GM19023 (cell line): Measurements from ENCODE around the gene AHCTF1.

ENCODE experiments used
- ATAC-seq: cut with Tn5 transposase; IDR thresholded peaks from one replicate; pipeline ENCODE4 v1.9.1; 2021; ENCODE audit warnings: mild to moderate bottlenecking, moderate library complexity; ENCODE audit not compliant: unreplicated experiment

AHCTF1 gene, protein sequence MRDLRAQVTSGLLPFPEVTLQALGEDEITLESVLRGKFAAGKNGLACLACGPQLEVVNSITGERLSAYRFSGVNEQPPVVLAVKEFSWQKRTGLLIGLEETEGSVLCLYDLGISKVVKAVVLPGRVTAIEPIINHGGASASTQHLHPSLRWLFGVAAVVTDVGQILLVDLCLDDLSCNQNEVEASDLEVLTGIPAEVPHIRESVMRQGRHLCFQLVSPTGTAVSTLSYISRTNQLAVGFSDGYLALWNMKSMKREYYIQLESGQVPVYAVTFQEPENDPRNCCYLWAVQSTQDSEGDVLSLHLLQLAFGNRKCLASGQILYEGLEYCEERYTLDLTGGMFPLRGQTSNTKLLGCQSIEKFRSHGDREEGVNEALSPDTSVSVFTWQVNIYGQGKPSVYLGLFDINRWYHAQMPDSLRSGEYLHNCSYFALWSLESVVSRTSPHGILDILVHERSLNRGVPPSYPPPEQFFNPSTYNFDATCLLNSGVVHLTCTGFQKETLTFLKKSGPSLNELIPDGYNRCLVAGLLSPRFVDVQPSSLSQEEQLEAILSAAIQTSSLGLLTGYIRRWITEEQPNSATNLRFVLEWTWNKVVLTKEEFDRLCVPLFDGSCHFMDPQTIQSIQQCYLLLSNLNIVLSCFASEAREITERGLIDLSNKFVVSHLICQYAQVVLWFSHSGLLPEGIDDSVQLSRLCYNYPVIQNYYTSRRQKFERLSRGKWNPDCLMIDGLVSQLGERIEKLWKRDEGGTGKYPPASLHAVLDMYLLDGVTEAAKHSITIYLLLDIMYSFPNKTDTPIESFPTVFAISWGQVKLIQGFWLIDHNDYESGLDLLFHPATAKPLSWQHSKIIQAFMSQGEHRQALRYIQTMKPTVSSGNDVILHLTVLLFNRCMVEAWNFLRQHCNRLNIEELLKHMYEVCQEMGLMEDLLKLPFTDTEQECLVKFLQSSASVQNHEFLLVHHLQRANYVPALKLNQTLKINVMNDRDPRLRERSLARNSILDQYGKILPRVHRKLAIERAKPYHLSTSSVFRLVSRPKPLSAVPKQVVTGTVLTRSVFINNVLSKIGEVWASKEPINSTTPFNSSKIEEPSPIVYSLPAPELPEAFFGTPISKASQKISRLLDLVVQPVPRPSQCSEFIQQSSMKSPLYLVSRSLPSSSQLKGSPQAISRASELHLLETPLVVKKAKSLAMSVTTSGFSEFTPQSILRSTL (N-terminal part only)

DNA sequence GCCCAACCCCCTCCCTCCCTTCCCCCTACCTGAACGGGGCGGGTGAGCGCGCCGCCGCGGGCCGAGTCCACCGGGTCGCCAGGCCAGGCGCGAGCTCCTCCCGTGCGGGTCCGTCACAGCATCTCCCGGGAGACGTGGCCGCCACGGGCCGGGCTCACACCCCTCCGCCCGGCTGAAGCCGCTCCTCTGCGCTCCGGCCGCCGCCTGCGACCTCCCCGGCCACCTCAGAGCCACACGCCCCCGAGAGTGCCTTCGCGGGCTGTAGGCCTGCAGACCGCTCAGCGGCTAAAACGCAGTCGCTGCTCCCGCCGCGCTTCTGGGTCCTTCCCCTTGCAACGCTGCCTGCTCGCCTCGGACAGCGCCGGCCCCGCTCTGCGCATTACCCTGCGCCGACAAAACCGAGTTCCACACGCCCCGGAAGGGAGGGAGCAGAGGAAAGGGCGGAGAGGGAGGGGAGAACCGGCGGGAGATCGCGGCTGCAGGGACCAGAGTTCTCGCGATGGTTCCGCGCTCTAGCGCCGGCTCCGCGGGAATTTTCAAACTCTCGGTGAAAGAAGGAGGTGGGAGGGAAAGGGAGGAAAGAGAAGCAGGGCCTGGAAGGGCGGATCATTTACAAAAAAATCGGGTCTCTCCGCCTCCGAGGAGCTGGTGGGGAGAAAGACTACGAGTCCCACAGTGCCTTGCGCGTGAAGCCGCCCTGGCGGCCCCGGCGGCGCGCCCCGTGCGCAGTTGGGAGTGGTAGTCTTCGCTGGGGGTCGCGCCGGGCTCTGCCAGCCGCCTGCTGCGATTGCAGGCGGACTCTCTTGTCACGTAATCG, at the start of gene AHCTF1:
Gene AHCTF1 (minus strand): TSS at position 400 of the 817 bp plus-strand sequence. CDS start 13,578 bp downstream, outside the sequence.
- ATAC-seq, result peak; percentile 92

- ATAC-seq, result no peak
Observed at GRCh38 chr1:246978785-246979184, 47.0 kb upstream of the AHCTF1 start.

DNA sequence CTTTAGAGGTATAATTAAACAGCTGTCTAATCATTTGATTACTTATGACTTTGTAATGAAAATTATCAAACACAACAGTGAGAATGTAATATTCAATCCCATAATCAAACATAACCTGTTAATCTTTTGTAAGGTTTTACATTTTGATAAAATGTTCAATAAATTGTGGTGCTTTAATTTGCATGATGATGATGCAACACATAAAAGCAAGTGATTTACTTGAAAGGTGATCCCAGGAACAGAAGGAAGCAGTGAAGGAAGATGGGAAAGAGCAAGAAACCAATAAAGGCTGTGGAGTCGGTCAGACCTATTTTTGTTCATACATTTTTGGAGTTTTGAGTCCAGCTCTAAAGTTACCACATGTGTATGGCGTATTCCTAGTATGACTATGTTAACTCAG, 46.5 kb upstream of the AHCTF1 start:
- ATAC-seq, result no peak

- no peak for ATAC-seq
Observed at GRCh38 chr1:246971969-246972368, 40.2 kb upstream of the AHCTF1 start.

- ATAC-seq, result no peak
Observed at GRCh38 chr1:246971090-246971721, 39.5 kb upstream of the AHCTF1 start.

DNA sequence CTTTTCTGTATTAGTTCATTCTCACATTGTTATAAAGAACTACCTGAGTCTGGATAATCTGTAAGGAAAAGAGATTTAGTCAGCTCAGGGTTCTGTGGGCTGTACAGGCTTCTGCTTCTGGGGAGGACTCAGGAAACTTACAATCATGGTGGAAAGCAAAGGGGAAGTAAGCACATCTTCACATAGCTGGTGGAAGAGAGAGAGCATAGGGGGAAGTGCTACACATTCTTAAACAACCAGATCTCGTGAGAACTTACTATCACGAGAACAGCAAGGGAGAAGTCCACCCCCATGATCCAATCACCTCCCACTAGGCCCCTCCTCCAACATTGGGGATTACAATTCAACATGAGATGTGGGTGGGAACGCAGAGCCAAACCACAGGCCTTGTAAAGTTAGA, 37.9 kb upstream of the AHCTF1 start:
- ATAC-seq, result no peak

DNA sequence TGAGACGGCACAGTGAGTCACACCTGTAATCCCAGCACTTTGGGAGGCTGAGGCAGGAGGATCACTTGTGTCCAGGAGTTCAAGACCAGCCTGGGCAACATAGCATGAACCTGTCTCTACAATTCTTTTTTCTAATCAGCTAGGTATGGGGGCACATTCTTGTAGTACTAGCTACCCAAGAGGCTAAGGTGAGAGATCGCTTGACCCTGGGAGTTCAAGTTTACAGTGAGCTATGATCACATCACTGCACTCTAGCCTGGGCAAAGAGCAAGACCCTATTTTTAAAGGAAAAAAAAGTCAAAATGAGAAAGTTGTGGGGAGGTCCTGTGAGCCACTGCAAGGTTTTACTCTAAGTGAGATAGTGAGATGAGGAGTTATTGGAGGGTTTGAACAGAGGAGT, 34.8 kb upstream of the AHCTF1 start:
- ATAC-seq, result no peak

DNA sequence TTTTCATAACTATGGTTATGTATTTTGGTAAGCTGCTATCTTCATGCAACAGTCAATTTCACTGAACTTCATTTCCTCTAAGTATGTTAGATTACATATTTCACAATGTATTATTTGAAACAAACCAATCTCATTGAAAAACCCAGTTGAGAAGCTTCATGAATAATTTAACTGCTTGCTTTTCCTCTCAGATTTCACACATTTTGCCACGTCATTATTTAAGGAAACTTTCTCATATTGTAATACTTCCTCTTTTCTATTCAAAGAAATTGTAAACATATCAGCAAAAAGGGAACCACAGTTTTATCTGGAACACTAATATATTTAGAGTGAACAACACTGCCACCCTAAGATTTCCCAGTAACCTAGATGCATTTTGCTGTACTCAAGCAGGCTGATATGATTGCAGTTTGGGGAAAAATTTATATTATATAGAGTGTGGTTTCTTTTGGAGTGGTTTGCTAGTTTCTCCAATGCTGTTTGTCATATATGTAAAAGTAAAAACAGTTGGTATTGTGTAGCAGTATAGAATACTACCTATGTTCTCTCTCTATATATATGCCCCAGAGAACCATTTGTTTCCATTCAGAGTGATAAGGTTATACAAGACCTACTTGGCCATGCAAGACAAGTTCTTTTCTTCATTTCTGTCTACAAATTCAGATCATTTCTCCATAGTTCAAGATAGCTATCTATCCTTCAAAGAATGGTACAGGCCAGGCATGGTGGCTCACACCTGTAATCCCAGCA, 28.4 kb upstream of the AHCTF1 start:
- ATAC-seq, result no peak

- no peak for ATAC-seq
Observed at GRCh38 chr1:246954126-246954525, 22.4 kb upstream of the AHCTF1 start.

DNA sequence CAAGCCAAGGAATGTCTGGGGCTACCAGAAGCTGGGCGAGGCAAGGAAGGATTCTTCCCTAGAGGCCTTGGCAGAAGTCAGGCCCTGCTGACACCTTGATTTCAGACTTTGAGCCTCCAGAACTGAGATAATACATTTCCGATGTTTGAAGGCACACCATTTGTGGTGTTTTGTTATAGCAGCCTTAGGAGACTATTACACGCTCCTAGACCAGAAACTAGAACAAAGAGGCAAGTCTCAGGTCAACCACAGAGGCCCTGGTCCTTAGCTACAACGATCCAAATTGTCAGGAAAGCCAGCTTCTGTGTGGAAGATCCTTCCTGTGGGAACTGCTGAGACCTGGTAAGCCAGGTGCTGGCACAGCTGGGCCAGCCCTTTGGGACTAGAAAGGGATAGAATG, 19.7 kb upstream of the AHCTF1 start:
- no peak for ATAC-seq

GRCh38 chr1:246949956-246950355, 18.2 kb upstream of the AHCTF1 start:
- ATAC-seq, result no peak

GRCh38 chr1:246947255-246947654, 15.5 kb upstream of the AHCTF1 start:
- ATAC-seq, result no peak

DNA sequence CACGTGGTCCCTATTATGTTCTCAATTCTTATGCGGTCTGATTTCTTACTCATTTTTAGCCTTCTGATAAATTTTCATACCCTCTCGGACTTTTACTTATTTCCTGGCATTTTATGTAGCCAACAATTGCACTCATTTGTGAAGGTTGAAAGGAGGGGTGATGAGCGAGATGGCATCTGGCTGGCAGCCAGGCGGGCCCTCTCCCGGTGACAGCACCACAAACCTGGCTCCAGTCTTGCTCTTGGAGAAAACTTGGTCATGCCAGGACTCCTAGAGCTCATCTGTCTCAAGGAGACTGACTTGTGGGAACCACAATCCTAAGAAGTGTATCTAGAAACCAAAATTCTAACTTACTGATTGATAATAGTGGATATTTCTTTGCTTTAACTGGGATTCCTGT, 14.6 kb upstream of the AHCTF1 start:
- ATAC-seq, result no peak

DNA sequence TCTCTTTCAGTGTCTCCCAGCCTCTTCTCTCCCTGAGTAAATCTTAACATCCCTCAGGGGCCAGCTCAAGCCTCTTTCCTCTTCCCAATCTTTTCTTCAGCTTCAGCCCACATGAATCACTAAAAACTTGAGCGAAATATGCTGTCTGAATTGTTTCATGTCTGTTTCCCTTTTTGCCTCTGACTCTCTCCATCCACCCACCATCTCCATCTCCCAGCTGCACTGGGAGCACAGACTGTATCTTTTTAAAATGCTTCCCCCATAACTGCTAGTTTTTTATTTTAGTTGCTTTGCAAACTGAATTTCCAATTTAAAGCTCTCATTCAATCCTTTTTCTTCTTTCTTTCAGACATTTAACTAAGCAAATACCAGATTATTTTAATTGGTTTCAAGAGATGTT, 3.0 kb upstream of the AHCTF1 start:
- ATAC-seq, result no peak

GRCh38 chr1:246933893-246934292, 2.1 kb upstream of the AHCTF1 start:
- ATAC-seq, result no peak

- no peak for ATAC-seq
Observed at GRCh38 chr1:246932366-246932700, 585 bp upstream of the AHCTF1 start.

- peak; percentile 27 for ATAC-seq
Observed at GRCh38 chr1:246930830-246931548, 759 bp downstream of the AHCTF1 start.

DNA sequence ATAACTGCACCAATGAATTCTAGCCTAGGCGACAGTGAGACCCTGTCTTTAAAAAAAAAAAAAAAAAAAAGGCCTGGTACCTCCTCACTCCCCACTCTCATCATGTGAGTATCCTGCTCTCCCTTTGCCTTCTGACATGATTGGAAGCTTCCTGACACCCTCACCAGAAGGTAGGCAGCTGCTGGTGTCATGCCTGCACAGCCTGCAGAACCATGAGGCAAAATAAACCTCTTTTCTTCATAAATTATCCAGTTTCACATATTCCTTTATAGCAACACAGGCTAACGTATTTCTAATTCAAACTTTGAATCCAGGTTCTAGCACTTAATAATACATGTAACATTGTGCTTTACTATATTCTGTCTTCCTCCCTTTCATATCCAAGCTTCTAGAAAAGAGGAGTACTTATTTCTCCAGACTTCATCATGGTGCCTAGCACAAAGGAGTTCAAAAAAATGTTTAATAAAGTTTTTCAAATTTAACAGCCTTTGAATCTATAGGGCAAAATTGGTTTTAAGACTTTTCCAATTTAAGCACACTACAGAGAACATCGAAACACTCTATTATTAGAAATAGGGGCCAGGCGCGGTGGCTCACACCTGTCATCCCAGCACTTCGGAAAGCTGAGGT, 5.6 kb downstream of the AHCTF1 start:
- ATAC-seq, result no peak
